Ovary (tissue), 3 donors: ENCODE measurements around the gene RGS3.

ENCODE experiments used
- CTCF ChIP-seq, 3 donors: fragments of 450-650 bp in 2 of 3; fragments of 200-600 bp in 1 of 3; IDR thresholded peaks; one replicate each; pipeline versions ENCODE4 v1.5.1 to v1.8.0; 2016 to 2022; ENCODE audit warnings: antibody characterized with exemption in 3 of 3, mild to moderate bottlenecking in 1 of 3
- EP300 ChIP-seq: sonication (generic); formaldehyde crosslinking; IDR thresholded peaks from one replicate; pipeline ENCODE4 v1.6.1; 2017; ENCODE audit warnings: antibody characterized with exemption
- POLR2A ChIP-seq: fragments of 450-650 bp; IDR thresholded peaks from one replicate; pipeline ENCODE4 v1.6.1; 2017; ENCODE audit warnings: antibody characterized with exemption, mild to moderate bottlenecking, moderate library complexity
- donor health status: DM: no; HTN: no; CAD: no.

- TF ChIP-seq POLR2A (no peak), CTCF (IDR thresholded peaks at IDR 0.05) (no peak), EP300 (no peak)
These were observed 115.9 kb downstream of the RGS3 start for GRCh38 chr9:113579283-113580040.
